HepG2 (cell line): Measurements from ENCODE around the gene ANKRD18B. TPM values are rescaled to one million over a fixed set of nuclear protein-coding genes. Genes with fewer than 3 reads are reported as not detected.

Experiments used
- AFF4 ChIP-seq: sonication (generic); formaldehyde crosslinking; IDR thresholded peaks from 2 replicates; pipeline ENCODE4 v1.4.0; 2020; ENCODE audit warnings: missing genetic modification reagents
- AHDC1 ChIP-seq: sonication (generic); formaldehyde crosslinking; IDR thresholded peaks from 2 replicates; pipeline ENCODE4 v1.5.1; 2020; ENCODE audit warnings: mild to moderate bottlenecking, missing genetic modification reagents, borderline replicate concordance
- CHD4 ChIP-seq: fragments of 200-600 bp; sonication (generic); IDR thresholded peaks from 2 replicates; pipeline ENCODE4 v1.7.0; 2017; ENCODE audit warnings: mild to moderate bottlenecking, low read length, borderline replicate concordance
- DBP ChIP-seq: sonication (generic); formaldehyde crosslinking; IDR thresholded peaks from 2 replicates; pipeline ENCODE4 v1.4.0; 2020; ENCODE audit warnings: missing genetic modification reagents; ENCODE audit errors: not compliant biosample characterization
- ETV5 ChIP-seq: IDR thresholded peaks from 2 replicates; pipeline ENCODE4 v1.6.1; 2018; ENCODE audit warnings: missing biosample characterization, missing genetic modification reagents, inconsistent platforms, borderline replicate concordance
- MAFG ChIP-seq: sonication (generic); formaldehyde crosslinking; IDR thresholded peaks from 2 replicates; pipeline ENCODE4 v1.5.1; 2020; ENCODE audit warnings: mild to moderate bottlenecking, missing genetic modification reagents
- MBNL3 ChIP-seq: fragments of 250-450 bp; sonication (Bioruptor Pico); conservative IDR thresholded peaks from 2 replicates; pipeline ENCODE4 v1.8.0; 2022; ENCODE audit warnings: mild to moderate bottlenecking, inconsistent platforms
- NFE2 ChIP-seq: sonication (generic); formaldehyde crosslinking; IDR thresholded peaks from 2 replicates; pipeline ENCODE4 v1.4.0; 2020; ENCODE audit warnings: missing genetic modification reagents
- RFX1 ChIP-seq: fragments of 450-650 bp; IDR thresholded peaks from 2 replicates; pipeline ENCODE4 v1.6.1; 2017
- ZNF121 ChIP-seq: sonication (generic); formaldehyde crosslinking; IDR thresholded peaks from 2 replicates; pipeline ENCODE4 v1.5.0; 2020; ENCODE audit warnings: mild to moderate bottlenecking, missing genetic modification reagents
- ZNF337 ChIP-seq: sonication (generic); formaldehyde crosslinking; IDR thresholded peaks from 2 replicates; pipeline ENCODE4 v1.5.1; 2020; ENCODE audit warnings: missing genetic modification reagents, low read depth, mild to moderate bottlenecking, borderline replicate concordance
- ZNF33B ChIP-seq: sonication (generic); formaldehyde crosslinking; IDR thresholded peaks from 2 replicates; pipeline ENCODE4 v1.5.1; 2020; ENCODE audit warnings: mild to moderate bottlenecking, missing genetic modification reagents
- ZNF800 ChIP-seq: sonication (generic); formaldehyde crosslinking; IDR thresholded peaks from 2 replicates; pipeline ENCODE4 v1.4.0; 2020; ENCODE audit warnings: missing genetic modification reagents
- ZNF816 ChIP-seq: sonication (generic); formaldehyde crosslinking; IDR thresholded peaks from 2 replicates; pipeline ENCODE4 v1.8.0; 2022; ENCODE audit warnings: missing genetic modification reagents, mild to moderate bottlenecking, borderline replicate concordance
- polyA plus RNA-seq, 8 experiments: library from polyadenylated mRNA; depleted of rRNA in 3 of 8; stranded (reverse) in 7 of 8; unstranded in 1 of 8; fragments of >200 nt; fragmentation: Illumina TruSeq in 4 of 8; extraction: Trizol in 4 of 8; gene quantifications; 2 replicates each; pipeline versions ENCODE4 v1.2.1 to v1.2.3, GENCODE V29; 2011 to 2016; ENCODE audit warnings: low read depth in 4 of 8, missing spikeins in 1 of 8, mixed read lengths in 1 of 8; ENCODE audit not compliant: insufficient read depth in 1 of 8
- total RNA-seq, 5 experiments: library from RNA; depleted of rRNA; stranded (reverse); fragments of >200 nt; fragmentation: Illumina TruSeq; extraction: Trizol; gene quantifications; 2 replicates each; pipeline ENCODE4 v1.2.3, GENCODE V29; 2016; ENCODE audit warnings: low read depth in 1 of 5

Gene ANKRD18B
- total and polyA plus RNA-seq, 2 of the 13 experiments (the other 11 are each of a cell fraction or from before 2014, with no cell fraction given), result 0.57 to 1.4 TPM

- TF ChIP-seq AHDC1 (CRISPR knock-in tag) (no peak), NFE2 (peak; percentile 25; the same call in 1 of the 2 replicates), CHD4 (no peak), ETV5 (CRISPR knock-in tag) (no peak), ZNF33B (CRISPR knock-in tag) (no peak), MBNL3 (CRISPR knock-in tag) (no peak), MAFG (CRISPR knock-in tag) (peak; percentile 55; the same call in 1 of the 2 replicates), DBP (no peak), ZNF800 (no peak), ZNF121 (CRISPR knock-in tag) (no peak), AFF4 (CRISPR knock-in tag) (no peak), ZNF337 (CRISPR knock-in tag) (no peak), RFX1 (no peak), ZNF816 (CRISPR knock-in tag) (no peak)
These were observed 95.8 kb downstream of the ANKRD18B start (continued) for GRCh38 chr9:33619666-33620404.
